Measurements from ENCODE around the gene SYNE1.

GRCh38 chr6:152316024-152316423 lies 321.1 kb downstream of the SYNE1 start:
- TF ChIP-seq CTCF (IDR thresholded peaks at IDR 0.05), result no peak
- no peak for TF ChIP-seq POLR2AphosphoS5 (IDR thresholded peaks at IDR 0.05)
- no peak for TF ChIP-seq POLR2A (IDR thresholded peaks at IDR 0.05)
